IMR-90 (cell line): ENCODE data around the gene PPP2R2D. TPM values are rescaled to one million over a fixed set of nuclear protein-coding genes. Genes with fewer than 3 reads are reported as not detected.

ENCODE experiments used
- ATAC-seq: fragments of 200-7000 bp; cut with Tn5 transposase; 2 replicates; pipeline ENCODE4 v1.9.1; 2020; ENCODE audit warnings: low read depth, mild to moderate bottlenecking, moderate library complexity
- BruUV-seq: library from RNA; stranded (reverse); fragments of 400-500 nt; replicated peaks from 2 replicates; lab custom pipeline; 2021; lab: Mats Ljungman, UMichigan
- CTCF ChIA-PET: fragments of 300-600 bp; formaldehyde crosslinking; extraction: SDS; loops from one replicate; lab custom pipeline; 2021; ENCODE audit warnings: antibody characterized with exemption; lab: Yijun Ruan, JAX
- POLR2A ChIA-PET: fragments of 300-600 bp; sonication (Branson Sonifier 250); formaldehyde crosslinking; loops from one replicate; lab custom pipeline; 2022; ENCODE audit warnings: antibody characterized with exemption; ENCODE audit not compliant: unreplicated experiment; lab: Charles Lee
- DNase-seq: peaks from one replicate; pipeline ENCODE4 v3.0.0; 2013
- H2AFZ ChIP-seq: replicated peaks from 2 replicates; pipeline ENCODE3; 2013; ENCODE audit warnings: low read length, mild to moderate bottlenecking; ENCODE audit not compliant: poor library complexity
- H2AK5ac ChIP-seq: 2 replicates; pipeline ENCODE4 v1.6.1; 2013; ENCODE audit warnings: low read depth, low read length, inconsistent platforms
- H2AK9ac ChIP-seq: replicated peaks from 2 replicates; pipeline ENCODE3; 2013; ENCODE audit warnings: mild to moderate bottlenecking, low read depth, low read length, moderate library complexity; ENCODE audit not compliant: poor library complexity
- H2BK120ac ChIP-seq: 2 replicates; pipeline ENCODE4 v1.6.1; 2013; ENCODE audit warnings: low read depth, low read length, inconsistent platforms
- H2BK15ac ChIP-seq: 3 replicates; pipeline ENCODE4 v1.6.1; 2013; ENCODE audit warnings: low read depth, low read length, inconsistent platforms
- H2BK20ac ChIP-seq: 2 replicates; pipeline ENCODE4 v1.6.1; 2013; ENCODE audit warnings: low read depth, mild to moderate bottlenecking, inconsistent platforms, low read length, moderate library complexity
- H2BK5ac ChIP-seq: 2 replicates; pipeline ENCODE4 v1.6.1; 2013; ENCODE audit warnings: mild to moderate bottlenecking, low read depth, low read length, inconsistent platforms; ENCODE audit not compliant: poor library complexity, severe bottlenecking
- H3K14ac ChIP-seq: replicated peaks from 2 replicates; pipeline ENCODE4 v1.6.1; 2013; ENCODE audit warnings: low read depth, low read length, inconsistent platforms
- H3K18ac ChIP-seq: 2 replicates; pipeline ENCODE4 v1.6.1; 2013; ENCODE audit warnings: low read depth, low read length, control low read depth
- H3K23ac ChIP-seq: 2 replicates; pipeline ENCODE4 v1.6.1; 2013; ENCODE audit warnings: low read depth, low read length, inconsistent platforms
- H3K27ac ChIP-seq: 2 replicates; pipeline ENCODE4 v1.5.1; 2013; ENCODE audit warnings: mild to moderate bottlenecking, control low read depth, low read length; ENCODE audit not compliant: insufficient read depth
- H3K27me3 ChIP-seq: 2 replicates; pipeline ENCODE4 v1.6.1; 2013; ENCODE audit warnings: low read length; ENCODE audit not compliant: control insufficient read depth, insufficient read depth
- H3K36me3 ChIP-seq: 2 replicates; pipeline ENCODE4 v1.6.1; 2013; ENCODE audit warnings: low read length, mixed read lengths; ENCODE audit not compliant: control insufficient read depth, insufficient read depth
- H3K4ac ChIP-seq: 2 replicates; pipeline ENCODE4 v1.6.1; 2013; ENCODE audit warnings: low read depth, low read length, inconsistent platforms
- H3K4me1 ChIP-seq: 2 replicates; pipeline ENCODE4 v1.6.1; 2013; ENCODE audit warnings: low read length, mixed read lengths; ENCODE audit not compliant: control insufficient read depth, insufficient read depth
- H3K4me2 ChIP-seq: 2 replicates; pipeline ENCODE4 v1.6.1; 2013; ENCODE audit warnings: low read depth, mild to moderate bottlenecking, control low read depth, low read length, moderate library complexity
- H3K4me3 ChIP-seq: 2 replicates; pipeline ENCODE4 v1.5.1; 2013; ENCODE audit warnings: low read depth, mild to moderate bottlenecking, control low read depth, low read length, moderate library complexity; ENCODE audit not compliant: insufficient read depth
- H3K56ac ChIP-seq: 2 replicates; pipeline ENCODE4 v1.6.1; 2013; ENCODE audit warnings: low read length, inconsistent platforms; ENCODE audit not compliant: insufficient read depth; ENCODE audit errors: extremely low read depth
- H3K79me1 ChIP-seq, 2 experiments: 2 replicates each; pipeline ENCODE4 v1.6.1; 2013; ENCODE audit warnings: low read length in 2 of 2, inconsistent platforms in 1 of 2, low read depth in 1 of 2
- H3K9ac ChIP-seq: 2 replicates; pipeline ENCODE4 v1.6.1; 2013; ENCODE audit warnings: low read depth, low read length, control low read depth
- H3K9me1 ChIP-seq: 2 replicates; pipeline ENCODE4 v1.6.1; 2013; ENCODE audit warnings: low read length, inconsistent platforms; ENCODE audit not compliant: insufficient read depth
- H3K9me3 ChIP-seq: 2 replicates; pipeline ENCODE4 v1.6.1; 2013; ENCODE audit warnings: low read length; ENCODE audit not compliant: control insufficient read depth, insufficient read depth
- H4K20me1 ChIP-seq: 2 replicates; pipeline ENCODE4 v1.6.1; 2013; ENCODE audit warnings: low read length, inconsistent platforms; ENCODE audit not compliant: insufficient read depth
- H4K5ac ChIP-seq: 2 replicates; pipeline ENCODE4 v1.6.1; 2013; ENCODE audit warnings: mild to moderate bottlenecking, low read depth, low read length, control low read depth
- H4K8ac ChIP-seq, 2 experiments: 2 replicates each; pipeline ENCODE4 v1.6.1; 2013; ENCODE audit warnings: low read depth in 2 of 2, low read length in 2 of 2, control low read depth in 1 of 2, inconsistent platforms in 1 of 2
- H4K91ac ChIP-seq: 2 replicates; pipeline ENCODE4 v1.6.1; 2013; ENCODE audit warnings: low read depth, low read length, inconsistent platforms; ENCODE audit not compliant: insufficient read depth
- CHD1 ChIP-seq: IDR thresholded peaks from 2 replicates; pipeline ENCODE4 v1.6.1; 2012; ENCODE audit warnings: low read depth, low read length, improper control_type of control experiment
- ELK1 ChIP-seq: fragments of 150-350 bp; IDR thresholded peaks from 2 replicates; pipeline ENCODE4 v1.6.1; 2016; ENCODE audit warnings: low read depth, mild to moderate bottlenecking, low read length, moderate library complexity, borderline replicate concordance
- FOS ChIP-seq: fragments of 150-350 bp; IDR thresholded peaks from 2 replicates; pipeline ENCODE4 v1.6.1; 2016; ENCODE audit warnings: low read depth, low read length
- MXI1 ChIP-seq: IDR thresholded peaks from 2 replicates; pipeline ENCODE4 v1.6.1; 2012; ENCODE audit warnings: low read depth, mild to moderate bottlenecking, low read length, moderate library complexity, borderline replicate concordance
- POLR2A ChIP-seq: IDR thresholded peaks from 2 replicates; pipeline ENCODE4 v1.6.1; 2012; ENCODE audit warnings: mild to moderate bottlenecking, low read depth, low read length
- RFX5 ChIP-seq: IDR thresholded peaks from 2 replicates; pipeline ENCODE4 v1.8.0; 2012; ENCODE audit warnings: low read depth, mild to moderate bottlenecking, low read length, moderate library complexity
- SMC3 ChIP-seq: fragments of 150-350 bp; IDR thresholded peaks from 2 replicates; pipeline ENCODE4 v1.6.1; 2016; ENCODE audit warnings: low read depth, mild to moderate bottlenecking, antibody characterized with exemption, low read length, moderate library complexity
- WGBS, 2 experiments: methylation state at CpG; one replicate each; pipeline versions ENCODE4 v1.1.5 to v1.1.7; 2013; ENCODE audit warnings: missing lambda C conversion rate in 2 of 2; ENCODE audit not compliant: insufficient read length in 1 of 2; ENCODE audit errors: extremely low coverage in 2 of 2; 5-methylcytosine and 5-hydroxymethylcytosine counted together
- dilution Hi-C: fragments of 300-500 bp; cut with HindIII; formaldehyde crosslinking; loops from one replicate; pipeline ENCODE4 v1.14.3; 2018; ENCODE audit warnings: low sequenced_read_pairs; ENCODE audit not compliant: unreplicated experiment
- in situ Hi-C: fragments of 300-500 bp; cut with MboI; formaldehyde crosslinking; loops from 3 replicates; pipeline ENCODE4 v1.14.3; 2019; ENCODE audit warnings: low sequenced_read_pairs, inconsistent platforms, mixed read lengths
- intact Hi-C: fragments of 100-400 bp; cut with micrococcal nuclease; formaldehyde crosslinking; loops from 2 replicates; pipeline ENCODE4 v1.10.0; 2022
- polyA plus RNA-seq, 3 experiments: library from polyadenylated mRNA; depleted of rRNA; stranded (reverse); fragments of >200 nt; gene quantifications; 2 replicates each; pipeline ENCODE4 v1.2.3, GENCODE V29; 2012; ENCODE audit warnings: low replicate concordance in 1 of 3
- total RNA-seq: library from RNA; depleted of rRNA; stranded (reverse); fragments of >200 nt; gene quantifications from 2 replicates; pipeline ENCODE4 v1.2.3, GENCODE V29; 2012

Gene PPP2R2D
- total and polyA plus RNA-seq, 2 of the 4 experiments (the other 2 are of a cell fraction), result 22.8 to 23.8 TPM

- peaks cover 97% of the 10 kb centered on the region for H4K20me1 ChIP-seq
- ATAC-seq, result no peak
- H2AK9ac ChIP-seq, result peak overlapping the region; percentile 3
- CTCF ChIA-PET, result interaction anchor here (1.2 kb wide), 1 partner anchor 47 kb away, joined by 4 read pairs; no protein-coding TSS in a partner anchor
- TF ChIP-seq ELK1, result no peak
- TF ChIP-seq CHD1, result no peak
- TF ChIP-seq SMC3, result no peak
- no peak for TF ChIP-seq RFX5
- no peak for TF ChIP-seq MXI1
- TF ChIP-seq POLR2A, result no peak
- no peak for TF ChIP-seq FOS
- H4K5ac ChIP-seq, result no peak overlapping the region
- no peaks in the 10 kb centered on the region for H3K9me3 ChIP-seq
- dilution Hi-C loops, result no loop called here
- WGBS, 2 experiments, result 91% methylated on average over 8 of the region's 10 CpGs; no CpG with 5 or more reads in 1 of the 2 experiments
- H3K79me1 ChIP-seq, result peaks cover 4 to 88% of the 10 kb centered on the region in 2 experiments; a peak in 2 of 4 replicates
- BruUV-seq, result no TSS peak
- H3K9me1 ChIP-seq, result peaks cover 31% of the 10 kb centered on the region
- no peaks in the 10 kb centered on the region for H3K27me3 ChIP-seq
- H2BK20ac ChIP-seq, result no peak overlapping the region
- no peak overlapping the region for H3K56ac ChIP-seq
- H3K18ac ChIP-seq, result no peak overlapping the region
- H3K36me3 ChIP-seq, result peaks cover 59% of the 10 kb centered on the region
- no peak overlapping the region for H2AK5ac ChIP-seq
- H2BK5ac ChIP-seq, result no peak overlapping the region
- H3K4me3 ChIP-seq, result no peak overlapping the region
- no peak overlapping the region for H2BK15ac ChIP-seq
- H4K91ac ChIP-seq, result no peak overlapping the region
- intact Hi-C loops, result no loop called here
- no peak overlapping the region for H2AFZ ChIP-seq
- in situ Hi-C loops, result no loop called here
- no peak overlapping the region for H3K4ac ChIP-seq
- H3K4me2 ChIP-seq, result no peak overlapping the region
- H4K8ac ChIP-seq, result no peak overlapping the region
- no peak overlapping the region for H3K23ac ChIP-seq
- H2BK120ac ChIP-seq, result no peak overlapping the region
- no peak overlapping the region for H3K27ac ChIP-seq
- POLR2A ChIA-PET, result no interaction called here
- no peak overlapping the region for H3K14ac ChIP-seq
- H3K4me1 ChIP-seq, result peaks cover 26% of the 10 kb centered on the region
- no peak for DNase-seq
- H3K9ac ChIP-seq, result no peak overlapping the region
Measured at GRCh38 chr10:131975796-131976195, 75.0 kb downstream of the PPP2R2D start.
